Kidney (tissue), 14 donors: ENCODE results near the gene OGA. TPM values are rescaled to one million over a fixed set of nuclear protein-coding genes. Genes with fewer than 3 reads are reported as not detected.

Experiments used
- DNase-seq, 5 donors: peaks; one replicate each; pipeline ENCODE4 v3.0.0-alpha.2; 2013 to 2020
- FAIRE-seq: peaks from 2 replicates; lab custom pipeline; 2012; peaks lifted over from hg19 to GRCh38; lab: Jason Lieb, UNC
- H3K27ac ChIP-seq, 2 donors: one replicate each; pipeline ENCODE4 v1.7.0; 2013; ENCODE audit warnings: low read depth in 2 of 2, low read length in 2 of 2, inconsistent platforms in 1 of 2
- H3K27me3 ChIP-seq: one replicate; pipeline ENCODE4 v1.7.1; 2013; ENCODE audit warnings: low read length, inconsistent platforms; ENCODE audit not compliant: control insufficient read depth, insufficient read depth
- H3K36me3 ChIP-seq, 3 donors: one replicate each; pipeline versions ENCODE4 v1.7.0 to v1.7.1; 2013; ENCODE audit warnings: low read length in 3 of 3, control low read depth in 1 of 3, inconsistent platforms in 1 of 3; ENCODE audit not compliant: insufficient read depth in 3 of 3, control insufficient read depth in 2 of 3
- H3K4me1 ChIP-seq, 3 donors: one replicate each; pipeline versions ENCODE4 v1.7.0 to v1.7.1; 2013; ENCODE audit warnings: low read length in 3 of 3, inconsistent platforms in 1 of 3, low read depth in 1 of 3; ENCODE audit not compliant: control insufficient read depth in 2 of 3, insufficient read depth in 2 of 3
- H3K4me3 ChIP-seq, 3 donors: one replicate each; pipeline versions ENCODE4 v1.7.0 to v1.8.1; 2013; ENCODE audit warnings: low read length in 3 of 3, control low read depth in 1 of 3, inconsistent platforms in 1 of 3
- H3K9ac ChIP-seq, 3 donors: one replicate each; pipeline versions ENCODE4 v1.7.0 to v1.7.1; 2013; ENCODE audit warnings: low read length in 3 of 3, control low read depth in 1 of 3, inconsistent platforms in 1 of 3
- H3K9me3 ChIP-seq, 3 donors: one replicate each; pipeline versions ENCODE4 v1.7.0 to v1.7.1; 2013; ENCODE audit warnings: low read length in 3 of 3, control low read depth in 1 of 3, inconsistent platforms in 1 of 3; ENCODE audit not compliant: control insufficient read depth in 2 of 3, insufficient read depth in 1 of 3
- intact Hi-C: fragments of 100-400 bp; cut with DNase I; formaldehyde crosslinking; loops from one replicate; pipeline ENCODE4 v1.11.1; 2022
- polyA plus RNA-seq: library from polyadenylated mRNA; stranded (reverse); fragments of 350-450 nt; fragmentation: Illumina TruSeq; extraction: RNeasy Lipid Tissue Mini Kit (QIAGEN cat#74804); gene quantifications from one replicate; pipeline ENCODE4 v1.2.3, GENCODE V29; 2014; ENCODE audit warnings: low read depth, low replicate concordance; ENCODE audit not compliant: insufficient read depth
- total RNA-seq: library from RNA; stranded (reverse); fragmentation: NEBNext Ultra II Directional; extraction: Animal tissue kit (Norgen Biotek cat#: 25700); gene quantifications from one replicate; pipeline ENCODE4 v1.2.1, GENCODE V29; 2021
- TF ChIP-seq, protein P1 (sequence below): IDR thresholded peaks from 3 replicates; pipeline ENCODE4 v1.5.1; 2012; ENCODE audit warnings: mild to moderate bottlenecking, moderate library complexity, borderline replicate concordance; ENCODE audit not compliant: insufficient read depth; ENCODE audit errors: extremely low read depth
- donor health status: control.
- donor health status: control.
- donor health status: control.
- donor health status: control.
- donor health status: control.
- donor health status: DM: yes; HTN: yes; CAD: no.
- donor health status: Normal renal cell carcinoma (clear cell type).

The OGA gene
- total and polyA plus RNA-seq, 2 donors from 2014 or later, result 33.4 to 146 TPM

DNA sequence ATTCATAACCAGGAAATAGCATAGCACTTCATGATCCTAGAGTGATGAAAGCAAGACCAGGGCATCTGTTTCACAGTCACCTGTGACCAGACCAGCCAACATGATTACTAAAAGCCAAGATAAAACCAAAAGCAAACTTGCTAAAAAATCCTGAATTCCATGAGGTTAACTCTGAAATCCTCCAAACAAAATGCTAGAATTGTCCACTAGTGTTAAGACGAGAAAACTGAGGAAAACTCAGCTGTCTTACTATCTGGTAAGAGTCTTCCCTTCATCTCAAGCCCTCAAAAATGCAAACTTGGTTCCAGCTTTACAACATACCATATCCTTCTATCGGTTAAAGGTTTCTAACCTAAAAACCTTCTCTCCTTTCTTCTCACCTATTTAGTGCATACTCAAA is 33.7 kb downstream of the OGA start:
- FAIRE-seq, result no peak
- Histone ChIP-seq H3K4me3 (no peak overlapping the region), H3K36me3 (peaks cover 9 to 30% (median 20%) of the 10 kb centered on the region in 3 donors), H3K9me3 (no peaks in the 10 kb centered on the region), H3K27me3 (peaks cover 3% of the 10 kb centered on the region), H3K27ac (no peak overlapping the region), H3K4me1 (peaks cover 0 to 26% (median 4%) of the 10 kb centered on the region in 3 donors), H3K9ac (no peak overlapping the region)
- no peak for DNase-seq
- TF ChIP-seq, protein P1, sequence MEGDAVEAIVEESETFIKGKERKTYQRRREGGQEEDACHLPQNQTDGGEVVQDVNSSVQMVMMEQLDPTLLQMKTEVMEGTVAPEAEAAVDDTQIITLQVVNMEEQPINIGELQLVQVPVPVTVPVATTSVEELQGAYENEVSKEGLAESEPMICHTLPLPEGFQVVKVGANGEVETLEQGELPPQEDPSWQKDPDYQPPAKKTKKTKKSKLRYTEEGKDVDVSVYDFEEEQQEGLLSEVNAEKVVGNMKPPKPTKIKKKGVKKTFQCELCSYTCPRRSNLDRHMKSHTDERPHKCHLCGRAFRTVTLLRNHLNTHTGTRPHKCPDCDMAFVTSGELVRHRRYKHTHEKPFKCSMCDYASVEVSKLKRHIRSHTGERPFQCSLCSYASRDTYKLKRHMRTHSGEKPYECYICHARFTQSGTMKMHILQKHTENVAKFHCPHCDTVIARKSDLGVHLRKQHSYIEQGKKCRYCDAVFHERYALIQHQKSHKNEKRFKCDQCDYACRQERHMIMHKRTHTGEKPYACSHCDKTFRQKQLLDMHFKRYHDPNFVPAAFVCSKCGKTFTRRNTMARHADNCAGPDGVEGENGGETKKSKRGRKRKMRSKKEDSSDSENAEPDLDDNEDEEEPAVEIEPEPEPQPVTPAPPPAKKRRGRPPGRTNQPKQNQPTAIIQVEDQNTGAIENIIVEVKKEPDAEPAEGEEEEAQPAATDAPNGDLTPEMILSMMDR, result no peak
- intact Hi-C loops, result no loop called here

DNA sequence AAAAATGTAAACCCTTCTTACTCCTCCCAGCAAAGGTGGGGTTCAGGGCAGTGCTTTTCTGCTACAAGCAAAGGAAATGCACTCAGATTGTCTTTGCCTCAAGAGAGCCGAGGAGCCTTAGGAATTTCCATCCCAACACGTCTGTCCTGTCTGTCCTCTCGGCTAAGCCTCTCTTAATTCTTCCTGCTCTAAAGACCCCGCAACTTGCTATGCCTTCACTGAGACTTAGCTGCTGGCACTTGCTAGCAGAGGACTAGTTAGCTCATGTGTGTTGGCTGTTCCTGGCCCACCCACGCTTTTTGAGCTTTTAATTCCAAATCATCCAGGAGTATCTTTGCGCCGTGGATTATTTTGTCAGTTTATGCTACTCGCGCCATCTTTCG is 34.5 kb downstream of the OGA start:
- Histone ChIP-seq H3K4me3 (peak overlapping the region; percentile 77 to 87 (median 80)), H3K4me1 (peaks cover 0 to 30% (median 4%) of the 10 kb centered on the region in 3 donors), H3K27ac (no peak overlapping the region), H3K9me3 (no peaks in the 10 kb centered on the region), H3K27me3 (peaks cover 4% of the 10 kb centered on the region), H3K9ac (peak overlapping the region in 2 of 3 donors; percentile 29 to 67), H3K36me3 (peaks cover 9 to 28% (median 18%) of the 10 kb centered on the region in 3 donors)
- intact Hi-C loops, result no loop called here
- no peak for FAIRE-seq
- peak in 2 of 5 donors; percentile 18 to 34 for DNase-seq
- TF ChIP-seq, protein P1, result no peak

DNA sequence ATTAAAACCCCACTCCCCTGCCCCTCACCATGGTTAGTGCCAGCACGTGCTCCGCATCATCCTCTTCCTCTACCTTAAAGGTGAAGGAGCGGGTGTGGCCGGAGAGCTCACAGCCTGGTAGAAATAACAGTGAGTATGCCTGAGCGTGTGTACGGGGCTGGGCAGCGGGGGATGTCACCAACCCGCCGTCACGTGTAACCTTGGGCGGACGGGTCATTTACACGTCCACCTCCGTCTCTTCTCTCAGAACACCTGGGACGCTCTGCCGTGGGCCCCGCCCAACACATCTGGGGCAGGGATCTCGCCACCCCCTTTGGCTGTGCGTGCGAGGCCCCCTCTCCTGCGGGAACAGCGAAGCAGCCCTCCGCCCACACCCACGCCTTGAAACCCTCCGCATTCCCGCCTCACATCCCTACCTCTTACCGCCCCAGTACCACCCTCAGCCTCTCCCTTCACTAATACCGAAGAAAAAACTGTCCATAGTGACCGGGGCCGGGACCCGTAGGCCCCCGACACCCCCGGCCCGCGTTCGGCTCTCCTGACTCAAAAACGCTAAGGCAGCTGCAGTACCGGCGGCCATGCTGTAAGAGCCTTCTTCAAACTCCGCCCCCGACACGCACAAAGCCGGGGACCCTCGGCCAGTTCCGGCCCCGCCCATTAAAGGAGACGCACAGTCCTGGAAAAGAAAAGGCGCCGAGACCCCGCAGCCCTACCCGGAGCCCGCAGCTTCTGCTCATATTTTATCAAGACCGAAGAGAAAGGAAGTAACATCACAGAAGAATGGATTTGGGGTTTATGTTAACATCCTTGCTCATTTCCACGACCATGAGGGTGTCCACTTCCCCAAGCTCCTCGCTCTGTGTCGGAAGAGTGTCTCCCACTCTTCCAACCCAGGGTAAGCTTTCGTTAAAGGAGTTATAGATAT is 35.2 kb downstream of the OGA start, which contains the start of gene NPM3:
TSS of gene NPM3 (minus strand) at position 636 of the 925 bp plus-strand sequence. CDS start at position 580, 56 bp downstream.
- intact Hi-C loops, result no loop called here
- FAIRE-seq (no peak), DNase-seq (peak; percentile 90 to 96 (median 93))
- Histone ChIP-seq H3K27ac (no peak within 1 kb of the TSS), H3K27me3 (peaks cover 7% of the 10 kb centered on the region), H3K36me3 (peaks cover 9 to 28% (median 18%) of the 10 kb centered on the region in 3 donors), H3K9ac (peak within 1 kb of the TSS; percentile 29 to 70 (median 67)), H3K4me3 (peak within 1 kb of the TSS; percentile 77 to 87 (median 80)), H3K9me3 (no peaks in the 10 kb centered on the region), H3K4me1 (peaks cover 0 to 30% (median 4%) of the 10 kb centered on the region in 3 donors)
- TF ChIP-seq, protein P1, result no peak
